HG02943 (cell line): ENCODE results near the gene DCAKD.

Experiments used
- ATAC-seq: cut with Tn5 transposase; IDR thresholded peaks from one replicate; pipeline ENCODE4 v1.9.1; 2021; ENCODE audit warnings: mild to moderate bottlenecking, low read depth, moderate library complexity; ENCODE audit not compliant: unreplicated experiment

Gene DCAKD

GRCh38 chr17:44977814-44978550, 73.5 kb downstream of the DCAKD start:
- ATAC-seq = no peak

GRCh38 chr17:44977065-44977464, 74.4 kb downstream of the DCAKD start:
- ATAC-seq = no peak

GRCh38 chr17:44976206-44976605, 75.2 kb downstream of the DCAKD start:
- ATAC-seq = no peak
